Panc1 (cell line): ENCODE results near the gene LZTFL1. TPM values are rescaled to one million over a fixed set of nuclear protein-coding genes. Genes with fewer than 3 reads are reported as not detected.

Experiments used
- ATAC-seq: fragments of 200-7000 bp; cut with Tn5 transposase; 2 replicates; pipeline ENCODE4 v1.9.1; 2020; ENCODE audit warnings: mild to moderate bottlenecking, moderate library complexity
- BruUV-seq: library from RNA; stranded (reverse); fragments of 400-500 nt; replicated peaks from 2 replicates; lab custom pipeline; 2021; lab: Mats Ljungman, UMichigan
- CTCF ChIA-PET: fragments of 300-600 bp; sonication (Branson Sonifier 250); formaldehyde crosslinking; loops from one replicate; lab custom pipeline; 2022; ENCODE audit warnings: antibody characterized with exemption; lab: Charles Lee
- POLR2A ChIA-PET: fragments of 300-600 bp; sonication (Branson Sonifier 250); formaldehyde crosslinking; loops from one replicate; lab custom pipeline; 2022; ENCODE audit warnings: antibody characterized with exemption; lab: Charles Lee
- DNase-seq: peaks from one replicate; pipeline ENCODE4 v3.0.0-alpha.2; 2010; ENCODE audit warnings: low read depth, low spot score
- H3K27ac ChIP-seq: 2 replicates; pipeline ENCODE4 v1.5.1; 2011; ENCODE audit warnings: mild to moderate bottlenecking, low read length, inconsistent platforms
- H3K27me3 ChIP-seq: fragments of 200-500 bp; sonication (Bioruptor generic); 2 replicates; pipeline ENCODE4 v1.6.0; 2014; ENCODE audit warnings: low read length, inconsistent platforms; ENCODE audit not compliant: control insufficient read depth, insufficient read depth
- H3K36me3 ChIP-seq: fragments of 200-500 bp; sonication (Bioruptor generic); 2 replicates; pipeline ENCODE4 v1.5.1; 2014; ENCODE audit warnings: inconsistent platforms, mild to moderate bottlenecking, low read length, moderate library complexity; ENCODE audit not compliant: control insufficient read depth, insufficient read depth
- H3K4me1 ChIP-seq: 2 replicates; pipeline ENCODE4 v1.5.1; 2011; ENCODE audit warnings: inconsistent platforms, mild to moderate bottlenecking, low read length, moderate library complexity; ENCODE audit not compliant: control insufficient read depth, insufficient read depth
- H3K4me3 ChIP-seq, 2 experiments: 2 replicates each; pipeline ENCODE4 v1.5.1; 2011 to 2012; ENCODE audit warnings: low read depth in 2 of 2, low read length in 2 of 2, mild to moderate bottlenecking in 2 of 2, inconsistent platforms in 1 of 2, moderate library complexity in 1 of 2
- H3K9me3 ChIP-seq: fragments of 200-500 bp; sonication (Bioruptor generic); 2 replicates; pipeline ENCODE4 v1.5.1; 2014; ENCODE audit warnings: low read depth, mild to moderate bottlenecking, inconsistent platforms, low read length, moderate library complexity; ENCODE audit not compliant: control insufficient read depth, insufficient read depth
- POLR2AphosphoS5 ChIP-seq: IDR thresholded peaks from 2 replicates; pipeline ENCODE4 v1.6.1; 2012; ENCODE audit warnings: mild to moderate bottlenecking, low read depth, low read length, moderate library complexity
- SIN3A ChIP-seq: IDR thresholded peaks from 2 replicates; pipeline ENCODE4 v1.6.1; 2012; ENCODE audit warnings: low read depth, mild to moderate bottlenecking, low read length, moderate library complexity, borderline replicate concordance; ENCODE audit not compliant: insufficient read depth
- TCF7L2 ChIP-seq: IDR thresholded peaks from 2 replicates; pipeline ENCODE4 v1.6.1; 2011; ENCODE audit warnings: mild to moderate bottlenecking, low read depth, low read length, inconsistent platforms
- in situ Hi-C: cut with HindIII; loops from 2 replicates; pipeline ENCODE4 v1.10.0; 2016; ENCODE audit warnings: low sequenced_read_pairs, low pct_unique_long_range_greater_than_20kb
- intact Hi-C: fragments of 100-400 bp; cut with micrococcal nuclease; formaldehyde crosslinking; loops from one replicate; pipeline ENCODE4 v1.10.0; 2022; ENCODE audit not compliant: unreplicated experiment
- total RNA-seq: library from RNA; stranded (reverse); gene quantifications from one replicate; pipeline ENCODE4 v1.2.1, GENCODE V29; 2021; ENCODE audit not compliant: unreplicated experiment
- TF ChIP-seq, protein P1 (sequence below): fragments of 450-650 bp; IDR thresholded peaks from 2 replicates; pipeline ENCODE4 v1.5.1; 2017; ENCODE audit warnings: mild to moderate bottlenecking
- TF ChIP-seq, protein P2 (sequence below), 2 experiments: IDR thresholded peaks; 2 replicates each; pipeline ENCODE4 v1.6.1; 2011 to 2012; ENCODE audit warnings: low read depth in 2 of 2, control low read depth in 1 of 2, low read length in 1 of 2, mild to moderate bottlenecking in 1 of 2, moderate library complexity in 1 of 2; ENCODE audit not compliant: insufficient read depth in 1 of 2

Gene LZTFL1
- total RNA-seq, 1 experiment from 2014 or later: 12.3 TPM

DNA sequence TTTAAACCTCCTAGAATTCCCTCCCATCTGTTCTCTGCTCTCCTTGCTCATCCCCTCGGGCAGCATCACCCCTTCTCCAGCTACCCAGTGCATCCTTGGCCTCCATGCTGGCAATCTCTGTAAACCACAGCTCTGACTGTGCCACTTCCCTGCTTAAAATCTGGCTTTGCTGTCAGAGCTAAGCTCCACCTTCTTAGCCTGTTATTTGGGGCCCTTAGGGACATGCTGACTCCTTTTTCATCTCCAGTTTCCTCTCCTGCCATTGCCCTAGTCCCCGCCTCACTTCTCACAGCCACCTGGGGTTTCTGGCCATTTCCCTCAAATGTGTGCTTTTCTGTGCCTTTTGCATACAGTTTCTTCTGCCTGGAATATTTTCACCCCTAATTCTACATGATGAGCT, 51.3 kb downstream of the LZTFL1 start:
- in situ Hi-C loops: no loop called here
- ChIA-PET POLR2A (no interaction called here), CTCF (no interaction called here)
- TF ChIP-seq, protein P1, sequence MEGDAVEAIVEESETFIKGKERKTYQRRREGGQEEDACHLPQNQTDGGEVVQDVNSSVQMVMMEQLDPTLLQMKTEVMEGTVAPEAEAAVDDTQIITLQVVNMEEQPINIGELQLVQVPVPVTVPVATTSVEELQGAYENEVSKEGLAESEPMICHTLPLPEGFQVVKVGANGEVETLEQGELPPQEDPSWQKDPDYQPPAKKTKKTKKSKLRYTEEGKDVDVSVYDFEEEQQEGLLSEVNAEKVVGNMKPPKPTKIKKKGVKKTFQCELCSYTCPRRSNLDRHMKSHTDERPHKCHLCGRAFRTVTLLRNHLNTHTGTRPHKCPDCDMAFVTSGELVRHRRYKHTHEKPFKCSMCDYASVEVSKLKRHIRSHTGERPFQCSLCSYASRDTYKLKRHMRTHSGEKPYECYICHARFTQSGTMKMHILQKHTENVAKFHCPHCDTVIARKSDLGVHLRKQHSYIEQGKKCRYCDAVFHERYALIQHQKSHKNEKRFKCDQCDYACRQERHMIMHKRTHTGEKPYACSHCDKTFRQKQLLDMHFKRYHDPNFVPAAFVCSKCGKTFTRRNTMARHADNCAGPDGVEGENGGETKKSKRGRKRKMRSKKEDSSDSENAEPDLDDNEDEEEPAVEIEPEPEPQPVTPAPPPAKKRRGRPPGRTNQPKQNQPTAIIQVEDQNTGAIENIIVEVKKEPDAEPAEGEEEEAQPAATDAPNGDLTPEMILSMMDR: no peak
- no peak for TF ChIP-seq POLR2AphosphoS5
- no peak for TF ChIP-seq SIN3A
- TF ChIP-seq, protein P2, sequence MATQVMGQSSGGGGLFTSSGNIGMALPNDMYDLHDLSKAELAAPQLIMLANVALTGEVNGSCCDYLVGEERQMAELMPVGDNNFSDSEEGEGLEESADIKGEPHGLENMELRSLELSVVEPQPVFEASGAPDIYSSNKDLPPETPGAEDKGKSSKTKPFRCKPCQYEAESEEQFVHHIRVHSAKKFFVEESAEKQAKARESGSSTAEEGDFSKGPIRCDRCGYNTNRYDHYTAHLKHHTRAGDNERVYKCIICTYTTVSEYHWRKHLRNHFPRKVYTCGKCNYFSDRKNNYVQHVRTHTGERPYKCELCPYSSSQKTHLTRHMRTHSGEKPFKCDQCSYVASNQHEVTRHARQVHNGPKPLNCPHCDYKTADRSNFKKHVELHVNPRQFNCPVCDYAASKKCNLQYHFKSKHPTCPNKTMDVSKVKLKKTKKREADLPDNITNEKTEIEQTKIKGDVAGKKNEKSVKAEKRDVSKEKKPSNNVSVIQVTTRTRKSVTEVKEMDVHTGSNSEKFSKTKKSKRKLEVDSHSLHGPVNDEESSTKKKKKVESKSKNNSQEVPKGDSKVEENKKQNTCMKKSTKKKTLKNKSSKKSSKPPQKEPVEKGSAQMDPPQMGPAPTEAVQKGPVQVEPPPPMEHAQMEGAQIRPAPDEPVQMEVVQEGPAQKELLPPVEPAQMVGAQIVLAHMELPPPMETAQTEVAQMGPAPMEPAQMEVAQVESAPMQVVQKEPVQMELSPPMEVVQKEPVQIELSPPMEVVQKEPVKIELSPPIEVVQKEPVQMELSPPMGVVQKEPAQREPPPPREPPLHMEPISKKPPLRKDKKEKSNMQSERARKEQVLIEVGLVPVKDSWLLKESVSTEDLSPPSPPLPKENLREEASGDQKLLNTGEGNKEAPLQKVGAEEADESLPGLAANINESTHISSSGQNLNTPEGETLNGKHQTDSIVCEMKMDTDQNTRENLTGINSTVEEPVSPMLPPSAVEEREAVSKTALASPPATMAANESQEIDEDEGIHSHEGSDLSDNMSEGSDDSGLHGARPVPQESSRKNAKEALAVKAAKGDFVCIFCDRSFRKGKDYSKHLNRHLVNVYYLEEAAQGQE (IDR thresholded peaks at IDR 0.05; ENCODE audit: insufficient read depth in 1 of 2, low read depth in 2 of 2, low read length in 1 of 2): no peak
- no peak for TF ChIP-seq TCF7L2
- H3K27me3 ChIP-seq: peaks cover 12% of the 10 kb centered on the region
- no peak overlapping the region for H3K4me3 ChIP-seq
- H3K36me3 ChIP-seq: no peaks in the 10 kb centered on the region
- H3K4me1 ChIP-seq: peaks cover 2% of the 10 kb centered on the region; the same call in 1 of the 2 replicates
- DNase-seq: no peak
- ATAC-seq: no peak
- intact Hi-C loops: no loop called here
- no TSS peak for BruUV-seq
- no peak overlapping the region for H3K27ac ChIP-seq
- no peaks in the 10 kb centered on the region for H3K9me3 ChIP-seq

DNA sequence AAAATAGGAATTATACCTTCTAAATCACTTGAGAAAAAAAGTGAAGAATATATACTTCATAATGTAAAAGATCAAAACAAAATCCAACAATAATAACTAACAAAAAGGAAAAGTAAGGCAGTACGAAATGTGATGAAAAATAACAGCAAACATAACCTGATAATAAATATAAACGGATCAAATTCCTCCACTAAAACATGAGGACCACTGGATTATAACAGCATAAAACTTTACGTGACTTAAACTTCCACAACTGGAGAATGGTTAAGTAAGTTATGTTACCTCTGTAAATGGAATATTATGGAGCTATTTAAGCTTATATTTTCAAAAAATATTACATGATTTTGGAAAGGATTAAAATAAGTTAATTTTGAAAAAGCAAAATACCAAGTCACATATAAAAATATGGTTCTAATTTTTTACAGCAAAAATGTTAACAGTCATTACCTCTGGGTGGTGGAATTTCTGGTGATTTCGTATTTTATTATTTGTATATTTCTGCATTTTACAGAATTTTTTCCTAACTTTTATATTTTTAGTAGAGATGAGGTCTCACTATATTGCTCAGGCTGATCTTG, 52.6 kb downstream of the LZTFL1 start:
- intact Hi-C loops: no loop called here
- no peak for DNase-seq
- H3K27ac ChIP-seq: no peak overlapping the region
- H3K36me3 ChIP-seq: no peaks in the 10 kb centered on the region
- no peaks in the 10 kb centered on the region for H3K4me1 ChIP-seq
- in situ Hi-C loops: no loop called here
- H3K4me3 ChIP-seq: no peak overlapping the region
- BruUV-seq: no TSS peak
- no peak for TF ChIP-seq SIN3A
- TF ChIP-seq TCF7L2: no peak
- TF ChIP-seq, protein P2 (IDR thresholded peaks at IDR 0.05; ENCODE audit: insufficient read depth in 1 of 2, low read depth in 2 of 2, low read length in 1 of 2): no peak
- no peak for TF ChIP-seq POLR2AphosphoS5
- TF ChIP-seq, protein P1: no peak
- ATAC-seq: no peak
- H3K9me3 ChIP-seq: no peaks in the 10 kb centered on the region
- no peaks in the 10 kb centered on the region; the same call in 1 of the 2 replicates for H3K27me3 ChIP-seq
- CTCF ChIA-PET: no interaction called here
- POLR2A ChIA-PET: no interaction called here
